HEK293 (cell line): ENCODE data around the gene EIF4A3.

Experiments
- CTCF ChIA-PET: fragments of 350-600 bp; formaldehyde crosslinking; extraction: SDS; loops from one replicate; lab custom pipeline; 2021; ENCODE audit warnings: antibody characterized with exemption; lab: Yijun Ruan, JAX
- POLR2A ChIA-PET: fragments of 300-600 bp; formaldehyde crosslinking; extraction: SDS; loops from one replicate; lab custom pipeline; 2020; ENCODE audit warnings: antibody characterized with exemption, inconsistent platforms; lab: Yijun Ruan, JAX
- H3K27ac ChIP-seq: fragments of 200-500 bp; sonication (Bioruptor generic); 2 replicates; pipeline ENCODE4 v1.5.1; 2014; ENCODE audit warnings: low read depth, low read length, control low read depth, inconsistent platforms; ENCODE audit errors: extremely low read depth
- H3K36me3 ChIP-seq, 2 experiments: fragments of 200-500 bp in 1 of 2; sonication (Bioruptor generic) in 1 of 2; 1 replicate in 1 of 2; 2 replicates in 1 of 2; pipeline ENCODE4 v1.5.1; 2014 to 2017; ENCODE audit warnings: inconsistent platforms in 2 of 2, low read length in 2 of 2; ENCODE audit not compliant: control insufficient read depth in 2 of 2, insufficient read depth in 1 of 2
- H3K4me1 ChIP-seq: fragments of 200-500 bp; sonication (Bioruptor generic); 2 replicates; pipeline ENCODE4 v1.5.1; 2014; ENCODE audit warnings: mild to moderate bottlenecking, low read length, inconsistent platforms; ENCODE audit not compliant: control insufficient read depth, insufficient read depth
- H3K4me3 ChIP-seq: 2 replicates; pipeline ENCODE4 v1.5.1; 2011; ENCODE audit warnings: low read depth, mild to moderate bottlenecking, control low read depth, low read length, moderate library complexity
- H3K9me3 ChIP-seq: fragments of 200-500 bp; sonication (Bioruptor generic); 2 replicates; pipeline ENCODE4 v1.5.1; 2014; ENCODE audit warnings: low read depth, low read length, inconsistent platforms; ENCODE audit not compliant: control insufficient read depth, insufficient read depth
- ATF2 ChIP-seq: fragments of 450-650 bp; formaldehyde crosslinking; IDR thresholded peaks from 2 replicates; pipeline ENCODE4 v1.5.1; 2016; ENCODE audit warnings: missing biosample characterization, missing genetic modification characterization, low read depth
- IKZF3 ChIP-seq: fragments of 450-650 bp; IDR thresholded peaks from 2 replicates; pipeline ENCODE4 v1.5.0; 2018; ENCODE audit warnings: missing biosample characterization, mild to moderate bottlenecking, missing genetic modification characterization, moderate library complexity
- OSR2 ChIP-seq: fragments of 450-650 bp; formaldehyde crosslinking; IDR thresholded peaks from 2 replicates; pipeline ENCODE4 v1.5.1; 2016; ENCODE audit warnings: missing biosample characterization, missing genetic modification characterization
- PRDM1 ChIP-seq: fragments of 450-650 bp; formaldehyde crosslinking; IDR thresholded peaks from 2 replicates; pipeline ENCODE4; 2016; ENCODE audit warnings: missing biosample characterization, missing genetic modification characterization
- PRDM6 ChIP-seq: fragments of 450-650 bp; formaldehyde crosslinking; IDR thresholded peaks from 2 replicates; pipeline ENCODE4 v1.5.1; 2017; ENCODE audit warnings: missing biosample characterization, missing genetic modification characterization
- SCRT2 ChIP-seq: fragments of 450-650 bp; formaldehyde crosslinking; IDR thresholded peaks from 2 replicates; pipeline ENCODE4 v1.5.1; 2016; ENCODE audit warnings: missing biosample characterization, missing genetic modification characterization
- TCF7L2 ChIP-seq: IDR thresholded peaks from 2 replicates; pipeline ENCODE4 v1.6.1; 2011; ENCODE audit warnings: low read depth, mild to moderate bottlenecking, inconsistent platforms, low read length, moderate library complexity, borderline replicate concordance
- ZFP37 ChIP-seq: fragments of 450-650 bp; formaldehyde crosslinking; IDR thresholded peaks from 2 replicates; pipeline ENCODE4 v1.5.1; 2016; ENCODE audit warnings: missing biosample characterization, missing genetic modification characterization
- ZNF10 ChIP-seq: fragments of 450-650 bp; formaldehyde crosslinking; IDR thresholded peaks from 2 replicates; pipeline ENCODE4 v1.5.1; 2017; ENCODE audit warnings: missing biosample characterization, missing genetic modification characterization
- ZNF132 ChIP-seq: fragments of 450-650 bp; formaldehyde crosslinking; IDR thresholded peaks from 2 replicates; pipeline ENCODE4 v1.5.1; 2017; ENCODE audit warnings: missing biosample characterization, missing genetic modification characterization, borderline replicate concordance
- ZNF157 ChIP-seq: fragments of 450-650 bp; formaldehyde crosslinking; IDR thresholded peaks from 2 replicates; pipeline ENCODE4 v1.5.1; 2016; ENCODE audit warnings: missing biosample characterization, missing genetic modification characterization
- ZNF23 ChIP-seq: fragments of 450-650 bp; formaldehyde crosslinking; IDR thresholded peaks from 2 replicates; pipeline ENCODE4 v1.5.1; 2016; ENCODE audit warnings: missing biosample characterization, missing genetic modification characterization, borderline replicate concordance
- ZNF26 ChIP-seq: fragments of 450-650 bp; formaldehyde crosslinking; IDR thresholded peaks from 2 replicates; pipeline ENCODE4 v1.5.1; 2016; ENCODE audit warnings: missing biosample characterization, missing genetic modification characterization
- ZNF366 ChIP-seq: fragments of 450-650 bp; formaldehyde crosslinking; conservative IDR thresholded peaks from 2 replicates; pipeline ENCODE4 v1.5.1; 2016; ENCODE audit warnings: missing biosample characterization, missing genetic modification characterization
- ZNF398 ChIP-seq: fragments of 450-650 bp; formaldehyde crosslinking; IDR thresholded peaks from 2 replicates; pipeline ENCODE4 v1.5.1; 2017; ENCODE audit warnings: missing biosample characterization, missing genetic modification characterization
- ZNF624 ChIP-seq: fragments of 450-650 bp; formaldehyde crosslinking; IDR thresholded peaks from 2 replicates; pipeline ENCODE4 v1.5.1; 2017; ENCODE audit warnings: missing biosample characterization, missing genetic modification characterization
- ZNF629 ChIP-seq: fragments of 450-650 bp; formaldehyde crosslinking; IDR thresholded peaks from 2 replicates; pipeline ENCODE4 v1.5.1; 2017; ENCODE audit warnings: missing biosample characterization, missing genetic modification characterization
- ZNF645 ChIP-seq: fragments of 450-650 bp; formaldehyde crosslinking; IDR thresholded peaks from 2 replicates; pipeline ENCODE4; 2016; ENCODE audit warnings: missing biosample characterization, missing genetic modification characterization

Gene EIF4A3

GRCh38 chr17:80109713-80110446, 37.0 kb downstream of the EIF4A3 start:
- TF ChIP-seq ATF2 (tag by site-specific recombination) (peak; percentile 18; the same call in 1 of the 2 replicates), ZNF157 (peak; percentile 57; the same call in 1 of the 2 replicates), PRDM1 (tag by site-specific recombination) (no peak), ZNF398 (no peak), PRDM6 (tag by site-specific recombination) (no peak), ZNF10 (tag by site-specific recombination) (0 out of 2 replicates have a peak, but pooled peaks have one; percentile 44)
- TF ChIP-seq, all 188 proteins: peak for 3
- ChIA-PET POLR2A (interaction anchor here (1.5 to 1.7 kb wide), 2 partner anchors 9 kb away, joined by 3 to 5 read pairs; partner anchors contain the start of gene GAA), CTCF (interaction anchor here (1.1 to 2.7 kb wide), 2 partner anchors 9 kb away, joined by 6 to 12 read pairs; partner anchors contain the start of gene GAA)
- H3K4me3 ChIP-seq: no peak overlapping the region
- no peak overlapping the region for H3K27ac ChIP-seq
- peaks cover 0 to 26% of the 10 kb centered on the region in 2 experiments; a peak in 2 of 3 replicates for H3K36me3 ChIP-seq
- H3K9me3 ChIP-seq: no peaks in the 10 kb centered on the region
- H3K4me1 ChIP-seq: no peaks in the 10 kb centered on the region

- Histone ChIP-seq H3K4me1 (no peaks in the 10 kb centered on the region), H3K9me3 (no peaks in the 10 kb centered on the region), H3K36me3 (peaks cover 0 to 26% of the 10 kb centered on the region in 2 experiments; a peak in 2 of 3 replicates), H3K4me3 (no peak overlapping the region), H3K27ac (no peak overlapping the region)
- TF ChIP-seq ZNF629 (no peak), OSR2 (no peak), ZNF624 (no peak), ZFP37 (tag by site-specific recombination) (no peak)
- CTCF ChIA-PET: interaction anchor here (2.7 kb wide), 1 partner anchor 8 kb away, joined by 12 read pairs; the partner anchor contains the start of gene GAA
- POLR2A ChIA-PET: interaction anchor here (1.5 to 1.7 kb wide), 2 partner anchors 8 to 10 kb away, joined by 3 to 5 read pairs; partner anchors contain the start of gene GAA
These were observed 37.8 kb downstream of the EIF4A3 start for GRCh38 chr17:80109066-80109660.

- CTCF ChIA-PET: no interaction called here
- no peak for TF ChIP-seq ZNF132
- TF ChIP-seq SCRT2 (tag by site-specific recombination): no peak
- TF ChIP-seq ZNF23 (tag by site-specific recombination): no peak
- no peak for TF ChIP-seq IKZF3 (tag by site-specific recombination)
- TF ChIP-seq TCF7L2: no peak
- TF ChIP-seq ZNF366: no peak
- no peak for TF ChIP-seq ZNF26 (tag by site-specific recombination)
- no peak for TF ChIP-seq ZNF645 (tag by site-specific recombination)
These were observed 38.6 kb downstream of the EIF4A3 start for GRCh38 chr17:80108036-80108971.

More at GRCh38 chr17:80108036-80108971, 38.6 kb downstream of the EIF4A3 start:
- Histone ChIP-seq H3K36me3 (peaks cover 0 to 25% of the 10 kb centered on the region in 2 experiments; a peak in 2 of 3 replicates), H3K4me3 (no peak overlapping the region), H3K4me1 (no peaks in the 10 kb centered on the region), H3K27ac (no peak overlapping the region), H3K9me3 (no peaks in the 10 kb centered on the region)
- POLR2A ChIA-PET: interaction anchor here (1.5 kb wide), 1 partner anchor 11 kb away, joined by 3 read pairs; no protein-coding TSS in a partner anchor
